BJ (cell line): ENCODE measurements around the gene ATRNL1. TPM values are rescaled to one million over a fixed set of nuclear protein-coding genes. Genes with fewer than 3 reads are reported as not detected.

ENCODE experiments used
- CTCF ChIA-PET: fragments of 350-600 bp; formaldehyde crosslinking; extraction: SDS; loops from one replicate; lab custom pipeline; 2021; ENCODE audit warnings: antibody characterized with exemption, inconsistent platforms; lab: Yijun Ruan, JAX
- POLR2A ChIA-PET: fragments of 300-600 bp; sonication (Branson Sonifier 250); formaldehyde crosslinking; extraction: SDS; loops from one replicate; lab custom pipeline; 2021; ENCODE audit warnings: antibody characterized with exemption; lab: Charles Lee
- DNase-seq: peaks from one replicate; pipeline ENCODE4 v3.0.0-alpha.2; 2011; ENCODE audit warnings: low read depth
- H3K27me3 ChIP-seq: 2 replicates; pipeline ENCODE4 v1.6.0; 2011; ENCODE audit warnings: low read length; ENCODE audit not compliant: control insufficient read depth, insufficient read depth
- H3K36me3 ChIP-seq: 2 replicates; pipeline ENCODE4 v1.5.1; 2011; ENCODE audit warnings: low read length; ENCODE audit not compliant: control insufficient read depth, insufficient read depth
- H3K4me3 ChIP-seq: 2 replicates; pipeline ENCODE4 v1.5.1; 2011; ENCODE audit warnings: low read depth, mild to moderate bottlenecking, control low read depth, low read length
- CTCF ChIP-seq: IDR thresholded peaks from 2 replicates; pipeline ENCODE4 v1.5.1; 2011; ENCODE audit warnings: low read depth, mild to moderate bottlenecking, control low read depth, inconsistent platforms, low read length, moderate library complexity; ENCODE audit not compliant: insufficient read depth
- polyA plus RNA-seq: library from polyadenylated mRNA; depleted of rRNA; stranded (reverse); fragments of >200 nt; gene quantifications from 2 replicates; pipeline ENCODE4 v1.2.3, GENCODE V29; 2011

Gene ATRNL1
- polyA plus RNA-seq, 1 experiment, result not detected

- Histone ChIP-seq H3K27me3 (no peaks in the 10 kb centered on the region), H3K36me3 (no peaks in the 10 kb centered on the region), H3K4me3 (no peak overlapping the region)
- DNase-seq, result no peak
- POLR2A ChIA-PET, result interaction anchor here (0.6 kb wide), 1 partner anchor 12 kb away, joined by 12 read pairs; no protein-coding TSS in a partner anchor
- no peak for TF ChIP-seq CTCF
- CTCF ChIA-PET, result interaction anchor here (0.7 kb wide), 1 partner anchor 25 kb away, joined by 3 read pairs; no protein-coding TSS in a partner anchor
These were observed 863.8 kb downstream of the ATRNL1 start for GRCh38 chr10:115957012-115957399.

- H3K36me3 ChIP-seq, result no peaks in the 10 kb centered on the region
- DNase-seq, result no peak
- CTCF ChIA-PET, result no interaction called here
- POLR2A ChIA-PET, result no interaction called here
- no peaks in the 10 kb centered on the region for H3K27me3 ChIP-seq
- H3K4me3 ChIP-seq, result no peak overlapping the region
- TF ChIP-seq CTCF, result no peak
These were observed 864.7 kb downstream of the ATRNL1 start for GRCh38 chr10:115957786-115958442.

- no peak for DNase-seq
- CTCF ChIA-PET, result interaction anchor here (0.8 kb wide), 1 partner anchor 309 kb away, joined by 3 read pairs; no protein-coding TSS in a partner anchor
- POLR2A ChIA-PET, result no interaction called here
- Histone ChIP-seq H3K36me3 (no peaks in the 10 kb centered on the region), H3K27me3 (peaks cover 3% of the 10 kb centered on the region; the same call in 1 of the 2 replicates), H3K4me3 (no peak overlapping the region)
- peak; percentile 22; the same call in 1 of the 2 replicates for TF ChIP-seq CTCF
These were observed 870.7 kb downstream of the ATRNL1 start for GRCh38 chr10:115963848-115964247.

- DNase-seq, result no peak
- no peak overlapping the region for H3K4me3 ChIP-seq
- TF ChIP-seq CTCF, result no peak
- ChIA-PET POLR2A (no interaction called here), CTCF (no interaction called here)
- H3K27me3 ChIP-seq, result peaks cover 3% of the 10 kb centered on the region
- no peaks in the 10 kb centered on the region for H3K36me3 ChIP-seq
These were observed 871.7 kb downstream of the ATRNL1 start for GRCh38 chr10:115964827-115965226.

GRCh38 chr10:115965376-115965775 is 872.2 kb downstream of the ATRNL1 start:
- ChIA-PET POLR2A (no interaction called here), CTCF (no interaction called here)
- no peak for TF ChIP-seq CTCF
- DNase-seq, result no peak
- Histone ChIP-seq H3K36me3 (no peaks in the 10 kb centered on the region), H3K4me3 (no peak overlapping the region), H3K27me3 (peaks cover 3% of the 10 kb centered on the region)
